Left lung (tissue), 10 donors: Measurements from ENCODE around the gene EBLN2. TPM values are rescaled to one million over a fixed set of nuclear protein-coding genes. Genes with fewer than 3 reads are reported as not detected.

Source experiments
- ATAC-seq: fragments of 200-7000 bp; cut with Tn5 transposase; one replicate; pipeline ENCODE4 v1.9.1; 2020; ENCODE audit warnings: moderate library complexity
- DNase-seq, 4 donors: peaks; one replicate each; pipeline ENCODE4 v3.0.0-alpha.2; 2013 to 2020
- H3K27ac ChIP-seq, 2 donors: fragments of 200-600 bp; sonication (generic) in 1 of 2; one replicate each; pipeline versions ENCODE4 v1.5.0 to v1.8.0; 2020 to 2021
- H3K27me3 ChIP-seq, 2 donors: fragments of 200-600 bp; sonication (generic) in 1 of 2; one replicate each; pipeline versions ENCODE4 v1.5.0 to v1.8.0; 2020 to 2021
- H3K36me3 ChIP-seq, 2 donors: fragments of 200-600 bp; sonication (generic) in 1 of 2; one replicate each; pipeline versions ENCODE4 v1.5.0 to v1.8.0; 2020 to 2021
- H3K4me1 ChIP-seq, 2 donors: fragments of 200-600 bp; one replicate each; pipeline ENCODE4 v1.8.0; 2021
- H3K4me3 ChIP-seq, 2 donors: fragments of 200-600 bp; sonication (generic) in 1 of 2; one replicate each; pipeline versions ENCODE4 v1.5.0 to v1.8.0; 2020 to 2021; ENCODE audit warnings: mild to moderate bottlenecking in 1 of 2
- H3K9me3 ChIP-seq, 2 donors: fragments of 200-600 bp; sonication (generic) in 1 of 2; one replicate each; pipeline versions ENCODE4 v1.5.0 to v1.8.0; 2020 to 2021
- CTCF ChIP-seq, 2 donors: fragments of 200-600 bp; sonication (generic) in 1 of 2; IDR thresholded peaks; one replicate each; pipeline versions ENCODE4 v1.5.0 to v1.8.0; 2021; ENCODE audit warnings: antibody characterized with exemption in 2 of 2
- intact Hi-C, 2 donors: fragments of 100-400 bp; cut with DNase I; formaldehyde crosslinking; loops; one replicate each; pipeline versions ENCODE4 v1.11.2 to v1.14.2; 2022
- polyA plus RNA-seq, 6 donors: library from polyadenylated mRNA; unstranded; fragments of 120-200 nt; gene quantifications; one replicate each; pipeline ENCODE4 v1.2.1, GENCODE V29; 2013; ENCODE audit not compliant: insufficient read length in 6 of 6
- total RNA-seq, 2 donors: library from RNA; stranded (reverse); fragmentation: NEBNext Ultra II Directional; extraction: Animal tissue kit (Norgen Biotek cat#: 25700); gene quantifications; one replicate each; pipeline ENCODE4 v1.2.1, GENCODE V29; 2021
- donor health status: DM: no; HTN: yes; CAD: no.
- donor health status: DM: no; HTN: no; CAD: no.

The EBLN2 gene
- total and polyA plus RNA-seq, 8 donors, result 3.7 to 10.2 (median 9.4) TPM

- Histone ChIP-seq H3K4me1 (no peaks in the 10 kb centered on the region), H3K36me3 (peaks cover 0 to 1% of the 10 kb centered on the region in 2 donors), H3K9me3 (no peaks in the 10 kb centered on the region), H3K27me3 (no peaks in the 10 kb centered on the region), H3K27ac (no peak overlapping the region), H3K4me3 (no peak overlapping the region)
- ATAC-seq (no peak), DNase-seq (no peak)
- TF ChIP-seq CTCF (IDR thresholded peaks at IDR 0.05), result no peak
- intact Hi-C loops, result no loop called here
Measured at GRCh38 chr3:73073091-73073707, 11.7 kb downstream of the EBLN2 start.

GRCh38 chr3:73074781-73075180 is 13.3 kb downstream of the EBLN2 start:
- DNase-seq, result no peak
- TF ChIP-seq CTCF (IDR thresholded peaks at IDR 0.05), result no peak
- no peak overlapping the region for H3K4me3 ChIP-seq
- H3K27ac ChIP-seq, result no peak overlapping the region
- H3K27me3 ChIP-seq, result no peaks in the 10 kb centered on the region
- H3K36me3 ChIP-seq, result no peaks in the 10 kb centered on the region
- no peaks in the 10 kb centered on the region for H3K9me3 ChIP-seq
- intact Hi-C loops, result no loop called here
- no peaks in the 10 kb centered on the region for H3K4me1 ChIP-seq
- ATAC-seq, result no peak

- intact Hi-C loops, result loop anchor here in 1 of 2 donors (10.0 kb wide), 2 partner anchors 136 to 226 kb away; no protein-coding TSS in a partner anchor
- TF ChIP-seq CTCF (IDR thresholded peaks at IDR 0.05), result no peak
- H3K36me3 ChIP-seq, result no peaks in the 10 kb centered on the region
- H3K4me3 ChIP-seq, result no peak overlapping the region
- no peaks in the 10 kb centered on the region for H3K27me3 ChIP-seq
- no peaks in the 10 kb centered on the region for H3K9me3 ChIP-seq
- DNase-seq (no peak), ATAC-seq (no peak)
- no peak overlapping the region for H3K27ac ChIP-seq
- no peaks in the 10 kb centered on the region for H3K4me1 ChIP-seq
Measured at GRCh38 chr3:73080216-73080966, 18.9 kb downstream of the EBLN2 start.

- intact Hi-C loops, result loop anchor here in 1 of 2 donors (10.0 kb wide), 2 partner anchors 136 to 226 kb away; no protein-coding TSS in a partner anchor
- Histone ChIP-seq H3K27me3 (no peaks in the 10 kb centered on the region), H3K4me1 (peaks cover 0 to 6% of the 10 kb centered on the region in 2 donors), H3K36me3 (no peaks in the 10 kb centered on the region), H3K27ac (no peak overlapping the region), H3K9me3 (no peaks in the 10 kb centered on the region), H3K4me3 (no peak overlapping the region)
- DNase-seq (no peak), ATAC-seq (no peak)
- no peak for TF ChIP-seq CTCF (IDR thresholded peaks at IDR 0.05)
Measured at GRCh38 chr3:73081140-73081539, 19.7 kb downstream of the EBLN2 start.

- Histone ChIP-seq H3K36me3 (no peaks in the 10 kb centered on the region), H3K4me3 (no peak overlapping the region), H3K27ac (no peak overlapping the region), H3K9me3 (no peaks in the 10 kb centered on the region), H3K27me3 (no peaks in the 10 kb centered on the region), H3K4me1 (peaks cover 0 to 7% of the 10 kb centered on the region in 2 donors)
- intact Hi-C loops, result loop anchor here in 1 of 2 donors (10.0 kb wide), 2 partner anchors 139 to 229 kb away; no protein-coding TSS in a partner anchor
- ATAC-seq (no peak), DNase-seq (no peak)
- no peak for TF ChIP-seq CTCF (IDR thresholded peaks at IDR 0.05)
Measured at GRCh38 chr3:73084170-73084569, 22.7 kb downstream of the EBLN2 start.
